SK-N-SH (cell line): ENCODE measurements around the gene LCN6. TPM values are rescaled to one million over a fixed set of nuclear protein-coding genes. Genes with fewer than 3 reads are reported as not detected.

ENCODE experiments used
- CTCF ChIA-PET: fragments of 300-600, 350-600 bp; formaldehyde crosslinking; extraction: SDS; loops from one replicate; lab custom pipeline; 2021; lab: Yijun Ruan, JAX
- POLR2A ChIA-PET: fragments of 350-600 bp; sonication (Branson Sonifier 250); formaldehyde crosslinking; extraction: SDS; loops from one replicate; lab custom pipeline; 2020; ENCODE audit warnings: antibody characterized with exemption, inconsistent platforms; lab: Yijun Ruan, JAX
- DNase-seq: peaks from one replicate; pipeline ENCODE4 v3.0.0; 2012
- H2AFZ ChIP-seq: fragments of 200-600 bp; sonication (generic); 2 replicates; pipeline ENCODE4 v1.8.1; 2016; ENCODE audit warnings: antibody characterized with exemption, mild to moderate bottlenecking, low read depth
- H3F3A ChIP-seq: fragments of 200-600 bp; sonication (generic); replicated peaks from 2 replicates; pipeline ENCODE3; 2016; ENCODE audit warnings: antibody characterized with exemption, mild to moderate bottlenecking; ENCODE audit not compliant: insufficient read depth
- H3K27ac ChIP-seq, 2 experiments: fragments of 200-500 bp in 1 of 2; fragments of 200-600 bp in 1 of 2; sonication (Bioruptor generic) in 1 of 2; sonication (generic), shearing (Covaris generic) in 1 of 2; 2 replicates each; pipeline versions ENCODE4 v1.5.1 to v1.6.1; 2014 to 2016; ENCODE audit warnings: low read depth in 2 of 2, inconsistent platforms in 1 of 2, low read length in 1 of 2, mild to moderate bottlenecking in 1 of 2, mixed read lengths in 1 of 2
- H3K27me3 ChIP-seq: fragments of 200-600 bp; sonication (generic), shearing (Covaris generic); 2 replicates; pipeline ENCODE4 v1.6.1; 2016; ENCODE audit warnings: mixed run types; ENCODE audit not compliant: insufficient read depth
- H3K36me3 ChIP-seq, 2 experiments: fragments of 200-500 bp in 1 of 2; fragments of 200-600 bp in 1 of 2; sonication (Bioruptor generic) in 1 of 2; sonication (generic) in 1 of 2; replicated peaks in 1 of 2; 2 replicates each; pipeline versions ENCODE3 to v1.5.1; 2014 to 2016; ENCODE audit warnings: low read length in 1 of 2, mild to moderate bottlenecking in 1 of 2; ENCODE audit not compliant: insufficient read depth in 2 of 2, control insufficient read depth in 1 of 2
- H3K4me1 ChIP-seq, 2 experiments: fragments of 200-500 bp in 1 of 2; fragments of 200-600 bp in 1 of 2; sonication (Bioruptor generic) in 1 of 2; sonication (generic), shearing (Covaris generic) in 1 of 2; 2 replicates each; pipeline versions ENCODE4 v1.5.1 to v1.6.1; 2014 to 2016; ENCODE audit warnings: low read depth in 1 of 2, low read length in 1 of 2, mixed run types in 1 of 2; ENCODE audit not compliant: insufficient read depth in 2 of 2, control insufficient read depth in 1 of 2
- H3K4me2 ChIP-seq: fragments of 200-600 bp; sonication (generic), shearing (Covaris generic); 2 replicates; pipeline ENCODE4 v1.6.1; 2017; ENCODE audit warnings: mixed run types
- H3K4me3 ChIP-seq, 2 experiments: fragments of 200-500 bp in 1 of 2; fragments of 200-600 bp in 1 of 2; sonication (Bioruptor generic) in 1 of 2; sonication (generic), shearing (Covaris generic) in 1 of 2; 2 replicates each; pipeline versions ENCODE4 v1.5.1 to v1.8.1; 2014 to 2016; ENCODE audit warnings: low read depth in 2 of 2, inconsistent platforms in 1 of 2, low read length in 1 of 2, mild to moderate bottlenecking in 1 of 2, mixed read lengths in 1 of 2, moderate library complexity in 1 of 2
- H3K79me2 ChIP-seq: fragments of 200-600 bp; sonication (generic); 2 replicates; pipeline ENCODE4 v1.8.1; 2017; ENCODE audit warnings: mild to moderate bottlenecking; ENCODE audit not compliant: insufficient read depth
- H3K9ac ChIP-seq: fragments of 200-600 bp; sonication (generic); 2 replicates; pipeline ENCODE4 v1.6.1; 2017; ENCODE audit warnings: mixed run types
- H3K9me2 ChIP-seq: fragments of 200-600 bp; sonication (generic); 2 replicates; pipeline ENCODE4 v1.6.1; 2017; ENCODE audit warnings: mixed run types
- H3K9me3 ChIP-seq: fragments of 200-600 bp; sonication (generic); 2 replicates; pipeline ENCODE4 v1.6.1; 2017; ENCODE audit warnings: mixed run types, mild to moderate bottlenecking, moderate library complexity
- H4K20me1 ChIP-seq: fragments of 200-600 bp; sonication (generic); 2 replicates; pipeline ENCODE4 v1.6.1; 2017; ENCODE audit warnings: mild to moderate bottlenecking, mixed run types; ENCODE audit not compliant: insufficient read depth
- GABPA ChIP-seq: IDR thresholded peaks from 2 replicates; pipeline ENCODE4 v1.4.0; 2012; ENCODE audit warnings: low read depth, mild to moderate bottlenecking
- MXI1 ChIP-seq: IDR thresholded peaks from 2 replicates; pipeline ENCODE4 v1.6.1; 2012; ENCODE audit warnings: mild to moderate bottlenecking, low read depth, low read length, improper control_type of control experiment
- POLR2AphosphoS5 ChIP-seq: IDR thresholded peaks from 2 replicates; pipeline ENCODE4 v1.6.1; 2012; ENCODE audit warnings: low read depth, low read length
- RFX5 ChIP-seq: IDR thresholded peaks from 2 replicates; pipeline ENCODE4 v1.6.1; 2012; ENCODE audit warnings: mild to moderate bottlenecking, improper control_type of control experiment, low read length
- RXRA ChIP-seq: IDR thresholded peaks from 2 replicates; pipeline ENCODE4 v1.4.0; 2012; ENCODE audit warnings: low read depth, mild to moderate bottlenecking, borderline replicate concordance
- SMC3 ChIP-seq: IDR thresholded peaks from 2 replicates; pipeline ENCODE4 v1.6.1; 2012; ENCODE audit warnings: low read depth, low read length, improper control_type of control experiment
- TCF12 ChIP-seq: IDR thresholded peaks from 2 replicates; pipeline ENCODE4 v1.4.0; 2012
- WGBS: methylation state at CpG from one replicate; pipeline ENCODE4 v1.1.6; 2017; ENCODE audit warnings: low lambda C conversion rate; 5-methylcytosine and 5-hydroxymethylcytosine counted together
- polyA plus RNA-seq, 3 experiments: library from polyadenylated mRNA; depleted of rRNA; stranded (reverse); fragments of >200 nt; gene quantifications; 2 replicates each; pipeline ENCODE4 v1.2.3, GENCODE V29; 2012
- TF ChIP-seq, protein P1 (sequence below): IDR thresholded peaks from 2 replicates; pipeline ENCODE4 v1.6.1; 2012; ENCODE audit warnings: mild to moderate bottlenecking, low read depth, low read length, moderate library complexity
- TF ChIP-seq, protein P2 (sequence below): fragments of 150-350 bp; IDR thresholded peaks from 2 replicates; pipeline ENCODE4 v1.6.1; 2016; ENCODE audit warnings: mild to moderate bottlenecking, low read depth, low read length
- TF ChIP-seq, protein P3 (sequence below): fragments of 150-350 bp; IDR thresholded peaks from 2 replicates; pipeline ENCODE4 v1.6.1; 2017; ENCODE audit warnings: antibody characterized with exemption, low read length, low read depth, borderline replicate concordance

LCN6 gene
- polyA plus RNA-seq, 1 of the 3 experiments (the other 2 are of a cell fraction), result not detected

DNA sequence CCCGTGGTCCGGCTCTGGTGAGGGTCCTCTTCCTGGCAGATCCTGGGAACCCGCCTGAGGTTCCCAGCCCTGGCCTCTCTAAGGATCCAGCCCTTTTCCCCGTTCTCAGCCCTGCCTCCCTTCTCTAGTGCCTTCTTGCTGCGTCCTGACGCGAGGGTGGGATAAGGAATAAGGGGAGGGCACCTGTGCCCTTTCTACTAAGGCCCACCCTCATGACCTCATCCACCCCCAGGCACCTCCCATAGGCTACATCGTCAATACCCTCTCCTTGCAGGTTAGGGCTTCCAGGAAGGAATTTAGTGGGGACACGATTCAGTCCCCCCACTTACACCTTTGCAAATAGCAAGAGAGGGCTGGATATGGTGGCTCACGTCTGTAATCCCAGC lies 46.7 kb downstream of the LCN6 start:
- Histone ChIP-seq H3K4me2 (no peak overlapping the region), H3F3A (no peaks in the 10 kb centered on the region), H3K9me3 (no peaks in the 10 kb centered on the region), H3K27me3 (no peaks in the 10 kb centered on the region; the same call in 1 of the 2 replicates), H3K9me2 (no peaks in the 10 kb centered on the region), H2AFZ (no peak overlapping the region), H3K79me2 (no peaks in the 10 kb centered on the region), H3K4me1 (peaks cover 0 to 2% of the 10 kb centered on the region in 2 experiments; a peak in 1 of 4 replicates), H3K36me3 (no peaks in the 10 kb centered on the region), H3K4me3 (no peak overlapping the region), H4K20me1 (no peaks in the 10 kb centered on the region), H3K9ac (no peak overlapping the region), H3K27ac (no peak overlapping the region)
- POLR2A ChIA-PET, result no interaction called here
- WGBS, result 85% methylated on average over 10 of the region's 10 CpGs
- CTCF ChIA-PET, result interaction anchor here (1.3 kb wide), 1 partner anchor 14 kb away, joined by 3 read pairs; no protein-coding TSS in a partner anchor
- no peak for DNase-seq
- no peak for TF ChIP-seq GABPA
- no peak for TF ChIP-seq RFX5
- TF ChIP-seq, protein P1, sequence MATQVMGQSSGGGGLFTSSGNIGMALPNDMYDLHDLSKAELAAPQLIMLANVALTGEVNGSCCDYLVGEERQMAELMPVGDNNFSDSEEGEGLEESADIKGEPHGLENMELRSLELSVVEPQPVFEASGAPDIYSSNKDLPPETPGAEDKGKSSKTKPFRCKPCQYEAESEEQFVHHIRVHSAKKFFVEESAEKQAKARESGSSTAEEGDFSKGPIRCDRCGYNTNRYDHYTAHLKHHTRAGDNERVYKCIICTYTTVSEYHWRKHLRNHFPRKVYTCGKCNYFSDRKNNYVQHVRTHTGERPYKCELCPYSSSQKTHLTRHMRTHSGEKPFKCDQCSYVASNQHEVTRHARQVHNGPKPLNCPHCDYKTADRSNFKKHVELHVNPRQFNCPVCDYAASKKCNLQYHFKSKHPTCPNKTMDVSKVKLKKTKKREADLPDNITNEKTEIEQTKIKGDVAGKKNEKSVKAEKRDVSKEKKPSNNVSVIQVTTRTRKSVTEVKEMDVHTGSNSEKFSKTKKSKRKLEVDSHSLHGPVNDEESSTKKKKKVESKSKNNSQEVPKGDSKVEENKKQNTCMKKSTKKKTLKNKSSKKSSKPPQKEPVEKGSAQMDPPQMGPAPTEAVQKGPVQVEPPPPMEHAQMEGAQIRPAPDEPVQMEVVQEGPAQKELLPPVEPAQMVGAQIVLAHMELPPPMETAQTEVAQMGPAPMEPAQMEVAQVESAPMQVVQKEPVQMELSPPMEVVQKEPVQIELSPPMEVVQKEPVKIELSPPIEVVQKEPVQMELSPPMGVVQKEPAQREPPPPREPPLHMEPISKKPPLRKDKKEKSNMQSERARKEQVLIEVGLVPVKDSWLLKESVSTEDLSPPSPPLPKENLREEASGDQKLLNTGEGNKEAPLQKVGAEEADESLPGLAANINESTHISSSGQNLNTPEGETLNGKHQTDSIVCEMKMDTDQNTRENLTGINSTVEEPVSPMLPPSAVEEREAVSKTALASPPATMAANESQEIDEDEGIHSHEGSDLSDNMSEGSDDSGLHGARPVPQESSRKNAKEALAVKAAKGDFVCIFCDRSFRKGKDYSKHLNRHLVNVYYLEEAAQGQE, result no peak
- no peak for TF ChIP-seq RXRA
- no peak for TF ChIP-seq MXI1
- no peak for TF ChIP-seq POLR2AphosphoS5
- TF ChIP-seq TCF12, result no peak

- Histone ChIP-seq H3K36me3 (no peaks in the 10 kb centered on the region), H2AFZ (no peak overlapping the region), H3K79me2 (no peaks in the 10 kb centered on the region), H3K4me3 (no peak overlapping the region), H3K9me2 (no peaks in the 10 kb centered on the region), H3K27me3 (no peaks in the 10 kb centered on the region; the same call in 1 of the 2 replicates), H4K20me1 (no peaks in the 10 kb centered on the region), H3K9me3 (no peaks in the 10 kb centered on the region), H3K9ac (no peak overlapping the region), H3K4me1 (peaks cover 0 to 7% of the 10 kb centered on the region in 2 experiments; a peak in 1 of 4 replicates), H3K4me2 (no peak overlapping the region), H3K27ac (no peak overlapping the region), H3F3A (no peaks in the 10 kb centered on the region)
- POLR2A ChIA-PET, result interaction anchor here (1.0 kb wide), 1 partner anchor 27 kb away, joined by 3 read pairs; no protein-coding TSS in a partner anchor
- TF ChIP-seq RXRA (no peak), SMC3 (no peak)
- TF ChIP-seq, protein P2, sequence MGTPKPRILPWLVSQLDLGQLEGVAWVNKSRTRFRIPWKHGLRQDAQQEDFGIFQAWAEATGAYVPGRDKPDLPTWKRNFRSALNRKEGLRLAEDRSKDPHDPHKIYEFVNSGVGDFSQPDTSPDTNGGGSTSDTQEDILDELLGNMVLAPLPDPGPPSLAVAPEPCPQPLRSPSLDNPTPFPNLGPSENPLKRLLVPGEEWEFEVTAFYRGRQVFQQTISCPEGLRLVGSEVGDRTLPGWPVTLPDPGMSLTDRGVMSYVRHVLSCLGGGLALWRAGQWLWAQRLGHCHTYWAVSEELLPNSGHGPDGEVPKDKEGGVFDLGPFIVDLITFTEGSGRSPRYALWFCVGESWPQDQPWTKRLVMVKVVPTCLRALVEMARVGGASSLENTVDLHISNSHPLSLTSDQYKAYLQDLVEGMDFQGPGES, result no peak
- TF ChIP-seq, protein P3, sequence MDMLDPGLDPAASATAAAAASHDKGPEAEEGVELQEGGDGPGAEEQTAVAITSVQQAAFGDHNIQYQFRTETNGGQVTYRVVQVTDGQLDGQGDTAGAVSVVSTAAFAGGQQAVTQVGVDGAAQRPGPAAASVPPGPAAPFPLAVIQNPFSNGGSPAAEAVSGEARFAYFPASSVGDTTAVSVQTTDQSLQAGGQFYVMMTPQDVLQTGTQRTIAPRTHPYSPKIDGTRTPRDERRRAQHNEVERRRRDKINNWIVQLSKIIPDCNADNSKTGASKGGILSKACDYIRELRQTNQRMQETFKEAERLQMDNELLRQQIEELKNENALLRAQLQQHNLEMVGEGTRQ, result no peak
- 69% methylated on average over 30 of the region's 38 CpGs for WGBS
- CTCF ChIA-PET, result interaction anchor here (0.8 to 1.3 kb wide), 3 partner anchors 14 to 37 kb away, joined by 3 to 4 read pairs (median 3); partner anchors contain the start of gene AGPAT2
- DNase-seq, result no peak
Observed at GRCh38 chr9:136700959-136701667, 47.2 kb downstream of the LCN6 start.
